ENCODE measurements around the gene NDUFAB1.
A peak's percentile ranks its signal among the peaks of the same experiment; 100 is the strongest.
"Not testable (repeated sequence)": the region's sequence is repeated elsewhere in the genome, so short reads cannot be mapped to it uniquely, and the experiment has no call there.

The NDUFAB1 gene

GRCh38 chr16:23584186-23585076 lies 11.7 kb downstream of the NDUFAB1 start:
- no peak for DNase-seq (ENCODE audit: low read depth in 2 of 2)

DNA sequence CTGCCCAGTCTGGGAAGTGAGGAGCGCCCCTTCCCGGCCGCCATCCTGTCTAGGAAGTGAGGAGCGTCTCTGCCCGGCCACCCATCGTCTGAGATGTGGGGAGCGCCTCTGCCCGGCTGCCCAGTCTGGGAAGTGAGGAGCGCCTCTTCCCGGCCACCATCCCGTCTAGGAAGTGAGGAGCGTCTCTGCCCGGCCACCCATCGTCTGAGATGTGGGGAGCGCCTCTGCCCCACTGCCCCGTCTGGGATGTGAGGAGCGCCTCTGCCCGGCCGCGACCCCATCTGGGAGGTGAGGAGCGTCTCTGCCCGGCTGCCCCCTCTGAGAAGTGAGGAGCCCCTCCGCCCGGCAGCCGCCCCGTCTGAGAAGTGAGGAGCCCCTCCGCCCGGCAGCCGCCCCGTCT lies 12.8 kb downstream of the NDUFAB1 start:
- not testable (repeated sequence) for DNase-seq (ENCODE audit: low read depth in 2 of 2)

GRCh38 chr16:23581764-23582163 lies 14.4 kb downstream of the NDUFAB1 start:
- no peak for DNase-seq (ENCODE audit: low read depth in 2 of 2)

GRCh38 chr16:23580391-23580790 lies 15.7 kb downstream of the NDUFAB1 start:
- no peak for DNase-seq (ENCODE audit: low read depth in 2 of 2)

DNA sequence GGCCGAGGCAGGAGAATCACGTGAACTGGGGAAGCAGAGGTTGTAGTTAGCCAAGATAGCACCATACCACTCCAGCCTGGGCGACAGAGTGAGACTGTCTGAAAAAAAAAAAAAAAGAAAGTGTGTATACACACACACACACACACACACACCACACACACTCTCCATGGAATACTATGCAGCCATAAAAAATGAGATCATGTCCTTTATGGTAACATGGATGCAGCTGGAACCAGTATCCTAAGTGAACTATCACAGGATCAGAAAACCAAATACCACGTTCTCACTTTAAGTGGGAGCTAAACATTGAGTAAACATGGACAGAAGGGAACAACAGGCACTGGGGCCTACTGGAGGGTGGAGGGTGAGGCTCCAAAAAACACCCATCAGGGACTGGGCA lies 16.7 kb downstream of the NDUFAB1 start:
- DNase-seq (ENCODE audit: low read depth in 2 of 2): no peak

DNA sequence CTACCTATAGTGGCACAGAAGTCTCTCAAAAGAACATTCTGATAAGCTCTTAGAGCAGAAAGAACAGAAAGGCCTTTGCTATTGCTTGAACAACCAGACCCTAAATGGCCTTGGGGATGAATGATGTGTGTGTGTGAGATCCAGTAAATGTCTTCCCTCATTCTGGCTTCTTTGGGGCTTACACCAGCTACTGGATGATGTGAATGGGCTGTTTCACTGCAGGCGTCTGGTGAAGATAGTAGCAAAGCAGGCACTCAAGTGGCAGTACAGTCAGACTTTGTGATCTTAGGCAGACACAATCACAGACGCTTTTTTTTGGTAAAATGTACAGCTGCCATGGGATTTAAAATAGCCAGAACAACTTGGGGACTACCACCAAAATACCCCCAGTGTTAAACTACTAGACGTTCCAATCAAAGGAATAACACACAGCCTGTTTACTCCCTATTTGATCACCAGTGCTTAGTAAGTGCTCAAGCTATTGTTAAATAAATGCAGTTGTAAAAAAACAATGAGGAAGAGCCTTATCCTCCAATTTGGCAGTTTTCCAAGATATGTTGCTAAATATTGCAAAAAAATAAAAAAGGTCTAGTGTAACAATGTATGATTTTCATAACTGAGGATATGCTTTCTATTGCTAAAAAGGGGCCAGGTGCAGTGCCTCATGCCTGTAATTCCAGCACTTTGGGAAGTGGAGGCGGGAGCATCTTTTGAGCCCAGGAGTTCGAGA lies 17.9 kb downstream of the NDUFAB1 start:
- DNase-seq (ENCODE audit: low read depth in 2 of 2): no peak

GRCh38 chr16:23577493-23577892 lies 18.6 kb downstream of the NDUFAB1 start:
- DNase-seq (ENCODE audit: low read depth in 2 of 2): no peak

GRCh38 chr16:23575834-23576233 lies 20.3 kb downstream of the NDUFAB1 start:
- DNase-seq (ENCODE audit: low read depth in 2 of 2): no peak

- DNase-seq (ENCODE audit: low read depth in 2 of 2): no peak
Measured at GRCh38 chr16:23573817-23574216, 22.3 kb downstream of the NDUFAB1 start.

DNA sequence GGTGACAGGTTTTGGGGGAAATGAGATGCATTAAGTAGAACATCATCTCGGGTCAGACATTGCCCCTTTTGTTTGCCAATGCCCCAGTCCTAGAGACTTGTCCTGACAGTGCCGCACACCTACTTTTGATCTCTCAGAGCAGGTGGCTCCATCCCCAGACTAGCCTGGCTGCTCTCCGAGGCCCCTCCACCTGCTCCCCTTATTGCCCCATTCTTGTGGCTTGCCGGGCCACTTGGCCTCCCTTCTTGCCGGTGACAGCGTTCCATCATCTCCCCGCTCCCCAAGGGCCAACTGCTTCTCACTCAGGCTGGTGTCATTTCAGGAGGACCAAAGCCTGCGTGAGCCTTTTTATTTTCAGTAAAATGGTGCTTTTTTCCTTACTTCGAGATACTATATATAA lies 23.7 kb downstream of the NDUFAB1 start:
- no peak for DNase-seq (ENCODE audit: low read depth in 2 of 2)

- DNase-seq (ENCODE audit: low read depth in 2 of 2): no peak
Measured at GRCh38 chr16:23571895-23572294, 24.2 kb downstream of the NDUFAB1 start.

GRCh38 chr16:23570992-23571632 lies 25.0 kb downstream of the NDUFAB1 start:
- no peak for DNase-seq (ENCODE audit: low read depth in 2 of 2)

DNA sequence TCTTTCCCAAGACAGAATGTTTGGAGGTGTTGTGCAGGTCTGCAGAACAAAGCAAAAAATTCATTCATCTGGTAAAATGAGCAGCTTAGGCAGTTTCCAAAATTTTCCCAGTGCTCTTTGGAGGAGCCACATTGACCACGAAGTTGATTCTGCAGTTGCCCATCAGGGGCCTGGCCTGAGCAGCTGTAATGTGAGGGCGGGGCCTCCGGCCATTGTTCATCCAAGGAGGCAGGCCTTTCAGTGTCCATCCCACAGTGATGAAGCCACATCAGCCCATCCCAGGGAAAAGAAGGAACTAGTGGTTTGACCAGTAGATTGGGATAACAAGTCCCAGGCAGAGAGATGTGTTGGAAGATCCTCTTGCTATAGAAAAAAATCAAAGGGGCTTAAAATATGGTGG lies 28.5 kb downstream of the NDUFAB1 start:
- DNase-seq (ENCODE audit: low read depth in 2 of 2): no peak

- DNase-seq (ENCODE audit: low read depth in 2 of 2): no peak
Measured at GRCh38 chr16:23566724-23567123, 29.4 kb downstream of the NDUFAB1 start.

GRCh38 chr16:23564575-23565363 lies 31.3 kb downstream of the NDUFAB1 start:
- DNase-seq (ENCODE audit: low read depth in 2 of 2): no peak

- no peak for DNase-seq (ENCODE audit: low read depth in 2 of 2)
Measured at GRCh38 chr16:23563186-23563585, 32.9 kb downstream of the NDUFAB1 start.

DNA sequence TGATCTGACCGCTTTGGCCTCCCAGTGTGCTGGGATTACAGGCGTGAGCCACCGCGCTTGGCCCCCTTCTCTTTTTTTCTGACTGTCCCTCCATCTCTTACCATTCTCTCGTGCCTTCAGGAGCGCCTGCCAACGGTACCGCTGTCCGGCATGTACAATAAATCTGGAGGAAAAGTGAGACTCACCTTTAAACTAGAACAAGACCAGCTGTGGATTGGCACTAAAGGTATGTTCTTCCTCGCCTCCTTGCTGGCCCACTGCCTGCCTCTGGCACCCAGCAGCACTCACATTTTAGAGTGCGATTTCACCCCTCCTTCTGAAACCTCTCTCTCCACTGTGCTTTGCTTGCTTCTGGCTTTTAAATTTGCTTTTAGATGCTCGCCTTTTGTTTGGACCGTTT lies 33.6 kb downstream of the NDUFAB1 start:
- DNase-seq (ENCODE audit: low read depth in 2 of 2): no peak

GRCh38 chr16:23561586-23561985 lies 34.5 kb downstream of the NDUFAB1 start:
- DNase-seq (ENCODE audit: low read depth in 2 of 2): no peak

GRCh38 chr16:23557779-23558702 lies 38.1 kb downstream of the NDUFAB1 start:
- DNase-seq (ENCODE audit: low read depth in 2 of 2): no peak

GRCh38 chr16:23556881-23557778 lies 39.0 kb downstream of the NDUFAB1 start, which contains the start of the genes EARS2 and UBFD1:
EARS2 (minus strand) TSS chr16:23557350; CDS start chr16:23557343, 7 bp downstream.
UBFD1 (plus strand) TSS chr16:23557727; CDS start chr16:23557743, 16 bp downstream.
- DNase-seq (ENCODE audit: low read depth in 2 of 2): peak; percentile 84 to 96

All from stimulated activated CD4-positive, alpha-beta T cell treated with anti-CD3 and anti-CD28 coated beads, Interleukin-1b, Interleukin-23, amount 100 ng/mL, for 1 hour (primary cell).